Ramos (cell line): ENCODE measurements around the gene PCMTD2.
"Not testable (repeated sequence)": the region's sequence is repeated elsewhere in the genome, so short reads cannot be mapped to it uniquely, and the experiment has no call there.

Experiments
- in situ Hi-C: fragments of 300-500 bp; cut with MboI; formaldehyde crosslinking; loops from one replicate; pipeline ENCODE4 v1.14.3; 2022; ENCODE audit warnings: low sequenced_read_pairs; ENCODE audit not compliant: unreplicated experiment

Gene PCMTD2

GRCh38 chr20:64223526-64224067, 32.0 kb upstream of the PCMTD2 start:
- in situ Hi-C loops, result no loop called here

GRCh38 chr20:64224351-64225170, 31.0 kb upstream of the PCMTD2 start:
- in situ Hi-C loops, result no loop called here

GRCh38 chr20:64225171-64225595, 30.4 kb upstream of the PCMTD2 start:
- in situ Hi-C loops, result no loop called here

- in situ Hi-C loops, result no loop called here
Measured at GRCh38 chr20:64225828-64226598, 29.5 kb upstream of the PCMTD2 start.

- in situ Hi-C loops, result no loop called here
Measured at GRCh38 chr20:64226686-64227580, 28.6 kb upstream of the PCMTD2 start.

GRCh38 chr20:64228086-64228653, 27.4 kb upstream of the PCMTD2 start:
- in situ Hi-C loops, result no loop called here

- in situ Hi-C loops, result no loop called here
Measured at GRCh38 chr20:64228751-64229506, 26.6 kb upstream of the PCMTD2 start.

GRCh38 chr20:64229507-64230061, 26.0 kb upstream of the PCMTD2 start:
- in situ Hi-C loops, result no loop called here

GRCh38 chr20:64230461-64231145, 24.9 kb upstream of the PCMTD2 start:
- in situ Hi-C loops, result no loop called here

GRCh38 chr20:64231621-64232550, 23.7 kb upstream of the PCMTD2 start:
- in situ Hi-C loops, result no loop called here

- in situ Hi-C loops, result no loop called here
Measured at GRCh38 chr20:64232794-64233193, 22.8 kb upstream of the PCMTD2 start.

- in situ Hi-C loops, result no loop called here
Measured at GRCh38 chr20:64233725-64234124, 21.8 kb upstream of the PCMTD2 start.

GRCh38 chr20:64234291-64234791, 21.2 kb upstream of the PCMTD2 start:
- in situ Hi-C loops, result no loop called here

- in situ Hi-C loops, result not testable (repeated sequence)
Measured at GRCh38 chr20:64234921-64235565, 20.5 kb upstream of the PCMTD2 start.

GRCh38 chr20:64236137-64237088, 19.1 kb upstream of the PCMTD2 start:
- in situ Hi-C loops, result no loop called here
